Stimulated activated memory B cell treated with anti-CD40 and anti-IgM and Interleukin-4, amounts not matched to agents 10 μg/mL and 1 μg/mL and 100 μg/mL, for 72 hours (primary cell): ENCODE measurements around the gene CAVIN2.
"Not testable (repeated sequence)": the region's sequence is repeated elsewhere in the genome, so short reads cannot be mapped to it uniquely, and the experiment has no call there.

Source experiments
- ATAC-seq: fragments of 150-1000 bp; cut with Tn5 transposase; 2 replicates; pipeline ENCODE4 v1.10.0; 2021
- H3K27ac Mint-ChIP-seq: one replicate; pipeline ENCODE4 v1.8.0; 2022; ENCODE audit warnings: mild to moderate bottlenecking, mixed read lengths
- H3K27me3 Mint-ChIP-seq: one replicate; pipeline ENCODE4 v1.8.0; 2022; ENCODE audit warnings: mixed read lengths
- H3K36me3 Mint-ChIP-seq: one replicate; pipeline ENCODE4 v1.8.0; 2022; ENCODE audit warnings: mixed read lengths
- H3K4me1 Mint-ChIP-seq: one replicate; pipeline ENCODE4 v1.8.0; 2022; ENCODE audit warnings: mixed read lengths
- H3K4me3 Mint-ChIP-seq: one replicate; pipeline ENCODE4 v1.8.0; 2022; ENCODE audit warnings: mild to moderate bottlenecking, moderate library complexity, mixed read lengths
- H3K9me3 Mint-ChIP-seq: one replicate; pipeline ENCODE4 v1.8.0; 2022; ENCODE audit warnings: mixed read lengths

Gene CAVIN2

DNA sequence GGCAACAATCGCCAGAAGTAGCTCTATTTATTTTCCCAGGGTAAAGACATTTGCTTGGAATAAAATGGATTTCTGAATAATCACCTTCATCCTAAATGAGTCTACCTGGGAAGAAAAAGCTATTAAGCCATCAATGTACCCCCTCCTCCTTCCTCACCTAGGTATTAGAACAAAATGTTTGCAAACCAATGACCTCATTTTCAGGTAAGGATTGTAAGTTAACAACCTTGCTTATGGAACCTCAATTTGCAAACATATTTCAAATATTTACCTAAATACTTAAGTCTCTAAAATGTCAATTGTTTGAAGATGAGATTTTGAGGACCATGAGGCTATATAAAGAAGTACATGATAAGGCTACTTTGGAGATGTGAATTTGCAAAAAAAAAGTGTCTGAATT is 43.9 kb downstream of the CAVIN2 start:
- Mint-ChIP-seq H3K27ac (no peak overlapping the region), H3K36me3 (no peaks in the 10 kb centered on the region), H3K9me3 (no peaks in the 10 kb centered on the region), H3K4me3 (no peak overlapping the region), H3K4me1 (no peaks in the 10 kb centered on the region), H3K27me3 (peaks cover 29% of the 10 kb centered on the region)
- ATAC-seq: no peak

DNA sequence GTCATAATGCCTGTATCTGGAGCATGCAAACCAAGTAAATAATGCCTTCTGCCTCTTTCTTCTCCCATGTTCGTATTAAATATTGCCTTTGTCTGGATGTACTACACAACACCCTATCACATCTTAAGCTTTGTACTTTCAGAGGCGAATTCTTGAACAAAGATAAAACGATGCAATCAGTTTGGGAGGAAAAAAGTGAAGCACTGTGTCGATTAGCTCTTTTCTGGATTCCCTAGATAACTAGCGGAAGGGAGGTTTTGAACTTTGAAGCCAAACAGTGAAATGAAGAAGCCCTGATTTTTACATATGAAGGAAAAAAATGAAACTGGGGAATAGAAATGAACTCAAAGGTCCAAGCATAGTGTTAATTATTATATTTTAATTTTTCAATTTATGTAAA is 44.7 kb downstream of the CAVIN2 start:
- no peak for ATAC-seq
- Mint-ChIP-seq H3K27me3 (peaks cover 29% of the 10 kb centered on the region), H3K4me3 (no peak overlapping the region), H3K27ac (no peak overlapping the region), H3K4me1 (no peaks in the 10 kb centered on the region), H3K36me3 (no peaks in the 10 kb centered on the region), H3K9me3 (no peaks in the 10 kb centered on the region)

DNA sequence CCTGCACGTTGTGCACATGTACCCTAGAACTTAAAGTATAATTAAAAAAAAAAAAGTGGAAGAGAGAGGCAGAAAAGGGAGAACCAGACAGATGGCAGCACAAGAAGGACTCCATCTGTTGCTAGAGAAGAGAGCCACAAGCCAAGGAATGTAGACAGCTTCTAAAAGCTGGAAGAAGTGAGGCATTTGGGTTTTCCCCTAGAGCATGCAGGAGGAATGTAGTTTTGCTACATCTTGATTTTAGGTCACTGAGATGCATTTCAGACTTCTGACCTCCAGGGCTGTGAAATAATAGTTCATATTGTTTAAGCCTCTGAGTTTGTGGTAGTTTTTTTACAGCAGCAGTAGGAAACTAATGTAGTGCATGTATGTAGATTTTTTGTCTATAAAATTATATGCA is 46.0 kb downstream of the CAVIN2 start:
- no peaks in the 10 kb centered on the region for H3K9me3 Mint-ChIP-seq
- H3K4me1 Mint-ChIP-seq: no peaks in the 10 kb centered on the region
- H3K27ac Mint-ChIP-seq: no peak overlapping the region
- H3K4me3 Mint-ChIP-seq: no peak overlapping the region
- H3K36me3 Mint-ChIP-seq: no peaks in the 10 kb centered on the region
- peaks cover 29% of the 10 kb centered on the region for H3K27me3 Mint-ChIP-seq
- ATAC-seq: no peak

DNA sequence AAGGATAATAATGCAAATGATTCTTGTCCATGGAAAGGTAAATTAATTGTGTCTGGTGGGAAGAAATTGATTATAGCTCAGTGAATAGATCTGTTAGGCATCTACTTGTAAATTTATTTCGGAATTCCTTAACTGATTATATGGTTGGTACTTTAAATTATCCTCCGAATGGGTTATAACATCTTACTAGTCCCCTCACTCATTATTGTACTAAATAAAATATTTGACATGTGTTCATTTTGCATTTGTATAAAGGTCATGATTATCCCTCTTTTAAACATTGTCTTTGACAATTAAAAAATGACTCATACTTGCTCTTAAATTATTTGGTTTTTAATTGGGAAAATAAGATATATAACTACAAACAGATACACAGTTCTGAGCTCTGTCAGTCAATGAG is 47.4 kb downstream of the CAVIN2 start:
- no peak for ATAC-seq
- no peaks in the 10 kb centered on the region for H3K9me3 Mint-ChIP-seq
- no peaks in the 10 kb centered on the region for H3K36me3 Mint-ChIP-seq
- no peak overlapping the region for H3K4me3 Mint-ChIP-seq
- no peak overlapping the region for H3K27ac Mint-ChIP-seq
- H3K27me3 Mint-ChIP-seq: peaks cover 19% of the 10 kb centered on the region
- no peaks in the 10 kb centered on the region for H3K4me1 Mint-ChIP-seq

DNA sequence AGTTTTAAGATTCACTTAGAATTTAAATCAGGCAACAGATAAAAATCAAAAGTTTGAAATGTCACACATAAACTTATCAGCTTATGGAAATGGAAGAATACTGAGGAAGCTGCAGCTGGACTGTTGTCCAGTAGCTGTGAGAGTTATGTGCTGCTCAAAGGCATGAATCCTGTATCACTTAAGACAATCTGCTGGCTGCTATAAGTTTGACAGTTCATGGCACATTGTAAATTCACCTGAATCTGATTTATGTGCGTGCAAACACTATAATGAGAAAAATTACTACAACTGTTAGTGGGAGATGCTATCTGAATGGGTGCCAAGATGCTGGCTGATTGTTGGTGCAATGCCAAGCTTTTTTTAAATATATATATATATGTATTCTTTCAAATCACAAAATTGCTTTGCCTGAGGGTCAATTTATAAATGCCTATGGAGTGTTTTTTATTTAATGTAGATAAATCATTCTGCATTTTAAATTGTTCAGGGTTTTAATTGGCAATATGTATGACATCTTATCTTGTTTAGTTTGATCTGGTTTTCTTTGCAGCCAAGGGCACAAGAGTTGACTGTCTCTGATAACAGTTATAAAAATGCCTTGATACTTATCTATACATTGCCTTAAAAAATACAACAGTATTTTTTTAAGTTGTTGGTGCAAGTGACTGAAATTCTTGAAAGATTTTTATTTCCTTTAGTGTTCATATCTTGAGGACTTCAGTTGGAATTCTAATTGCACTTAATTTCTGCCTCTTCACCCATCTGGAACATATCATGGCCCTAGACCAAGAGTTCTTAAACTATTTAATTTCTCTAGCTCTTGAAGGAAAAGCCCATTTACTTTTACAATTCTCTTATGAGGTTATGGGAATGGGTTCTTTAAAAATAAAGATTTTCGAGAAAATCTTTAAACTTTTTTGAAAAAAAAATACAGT is 48.7 kb downstream of the CAVIN2 start:
- Mint-ChIP-seq H3K27me3 (peaks cover 12% of the 10 kb centered on the region), H3K36me3 (no peaks in the 10 kb centered on the region), H3K27ac (no peak overlapping the region), H3K4me1 (no peaks in the 10 kb centered on the region), H3K4me3 (no peak overlapping the region), H3K9me3 (no peaks in the 10 kb centered on the region)
- no peak for ATAC-seq

DNA sequence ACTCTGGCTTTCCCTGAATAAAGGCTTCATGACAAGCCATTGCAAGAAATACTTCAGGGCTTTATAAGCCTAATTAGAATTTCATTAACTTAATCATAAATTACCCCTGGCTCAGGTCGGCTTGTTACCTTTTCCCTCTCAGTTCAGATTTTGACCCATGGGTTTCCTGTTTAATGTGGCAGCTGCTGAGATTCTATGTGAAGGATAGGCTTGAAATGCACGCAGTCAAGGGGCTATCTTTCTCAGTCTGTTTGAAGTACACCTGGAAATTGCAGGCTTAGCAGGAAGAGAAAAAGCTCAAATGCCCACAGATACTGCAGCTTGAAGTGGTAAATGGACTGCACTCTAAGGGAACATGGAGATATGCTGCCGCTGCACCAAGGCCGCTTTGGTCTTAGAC is 49.4 kb downstream of the CAVIN2 start:
- ATAC-seq: no peak
- Mint-ChIP-seq H3K9me3 (no peaks in the 10 kb centered on the region), H3K27ac (no peak overlapping the region), H3K36me3 (no peaks in the 10 kb centered on the region), H3K27me3 (peaks cover 5% of the 10 kb centered on the region), H3K4me1 (no peaks in the 10 kb centered on the region), H3K4me3 (no peak overlapping the region)

DNA sequence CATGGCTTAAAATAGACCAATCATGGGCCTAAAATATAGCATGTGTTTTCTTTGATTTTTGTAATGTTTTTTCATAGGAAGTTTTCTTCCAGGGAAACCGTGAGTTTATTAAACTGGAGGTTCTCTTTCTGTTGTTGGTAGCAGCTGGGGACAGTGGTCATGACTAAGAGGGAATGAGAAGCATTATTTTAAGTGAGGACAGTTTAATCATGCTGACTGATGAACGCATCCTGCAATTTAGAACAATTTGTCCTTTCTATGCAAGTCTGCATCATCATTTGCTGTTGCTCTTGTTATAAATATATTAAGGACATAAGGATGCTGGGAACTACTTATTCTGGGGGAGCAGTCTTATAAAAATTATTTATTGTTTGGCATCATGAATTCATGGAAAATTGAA is 51.2 kb downstream of the CAVIN2 start:
- H3K9me3 Mint-ChIP-seq: no peaks in the 10 kb centered on the region
- no peak overlapping the region for H3K27ac Mint-ChIP-seq
- no peak for ATAC-seq
- H3K4me3 Mint-ChIP-seq: no peak overlapping the region
- H3K4me1 Mint-ChIP-seq: no peaks in the 10 kb centered on the region
- H3K27me3 Mint-ChIP-seq: no peaks in the 10 kb centered on the region
- no peaks in the 10 kb centered on the region for H3K36me3 Mint-ChIP-seq

DNA sequence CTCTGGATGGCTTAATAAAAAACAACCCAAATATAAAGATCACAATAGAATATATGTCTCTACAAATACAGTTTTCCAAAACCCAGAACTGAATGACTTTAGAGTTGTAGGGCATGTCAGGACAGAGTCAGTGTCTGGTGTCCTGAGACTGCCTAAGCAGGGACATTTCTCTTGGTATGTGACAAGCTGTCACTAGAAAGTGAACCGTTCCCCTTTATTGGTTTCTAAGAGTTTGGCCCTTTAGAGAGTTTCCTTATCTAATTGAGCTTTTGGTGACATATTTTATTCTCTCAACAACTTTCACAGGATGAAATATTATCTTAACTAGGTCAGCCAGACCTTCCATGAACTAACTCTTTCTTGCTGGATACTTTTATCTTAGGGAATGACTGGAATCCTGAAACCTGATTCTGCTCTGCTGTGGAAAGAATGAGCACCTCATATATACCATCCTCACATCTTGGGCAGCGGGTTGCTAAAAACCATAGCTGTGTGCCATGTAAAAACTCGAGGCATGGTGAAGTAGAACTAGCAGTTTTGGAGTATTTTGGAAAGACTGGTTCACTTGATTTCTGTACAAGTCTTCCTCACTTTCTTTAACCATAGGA is 54.8 kb downstream of the CAVIN2 start:
- H3K4me3 Mint-ChIP-seq: no peak overlapping the region
- no peak for ATAC-seq
- no peaks in the 10 kb centered on the region for H3K9me3 Mint-ChIP-seq
- no peaks in the 10 kb centered on the region for H3K4me1 Mint-ChIP-seq
- H3K27ac Mint-ChIP-seq: no peak overlapping the region
- no peaks in the 10 kb centered on the region for H3K36me3 Mint-ChIP-seq
- peaks cover 24% of the 10 kb centered on the region for H3K27me3 Mint-ChIP-seq

DNA sequence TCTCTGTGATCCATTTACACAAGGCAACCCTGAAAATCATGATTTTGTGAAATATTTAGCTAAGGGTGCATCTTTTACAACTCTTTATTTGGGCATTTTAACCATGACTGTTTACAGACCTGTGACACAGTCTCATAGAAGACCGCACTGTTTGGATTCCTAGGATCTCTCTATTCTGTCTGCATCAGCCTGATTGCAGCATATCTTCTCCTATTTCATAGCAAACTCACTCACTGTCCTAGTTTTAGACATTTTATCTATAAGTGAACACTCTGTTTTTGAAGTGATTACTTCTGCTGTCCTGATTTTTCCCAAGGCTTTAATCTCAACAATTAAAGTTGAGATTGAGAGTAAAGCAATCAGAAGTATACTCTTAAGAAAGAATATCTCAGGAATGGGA is 56.2 kb downstream of the CAVIN2 start:
- Mint-ChIP-seq H3K36me3 (no peaks in the 10 kb centered on the region), H3K27ac (no peak overlapping the region), H3K27me3 (peaks cover 27% of the 10 kb centered on the region), H3K4me3 (no peak overlapping the region), H3K4me1 (no peaks in the 10 kb centered on the region), H3K9me3 (no peaks in the 10 kb centered on the region)
- no peak for ATAC-seq

DNA sequence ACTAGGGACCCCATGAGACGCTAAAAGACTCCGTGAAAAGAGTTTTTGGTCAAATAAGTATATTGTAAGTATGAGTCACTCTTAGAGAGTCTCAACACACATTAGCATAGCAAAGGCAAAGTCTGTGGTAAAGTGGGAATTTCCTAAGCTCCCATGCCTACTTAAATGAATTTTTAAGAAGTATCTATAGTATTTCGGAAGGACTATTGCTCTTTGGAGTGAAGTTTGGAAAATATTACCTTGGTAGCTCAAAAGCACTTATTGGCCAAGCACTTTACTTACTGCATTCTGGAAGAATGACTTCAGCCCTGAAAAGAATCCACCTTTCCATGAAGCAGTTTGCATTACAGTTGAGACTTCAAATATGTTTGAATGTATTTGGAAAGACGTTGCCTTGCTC is 57.1 kb downstream of the CAVIN2 start:
- Mint-ChIP-seq H3K4me3 (no peak overlapping the region), H3K9me3 (no peaks in the 10 kb centered on the region), H3K36me3 (no peaks in the 10 kb centered on the region), H3K27me3 (peaks cover 27% of the 10 kb centered on the region), H3K27ac (no peak overlapping the region), H3K4me1 (no peaks in the 10 kb centered on the region)
- no peak for ATAC-seq

DNA sequence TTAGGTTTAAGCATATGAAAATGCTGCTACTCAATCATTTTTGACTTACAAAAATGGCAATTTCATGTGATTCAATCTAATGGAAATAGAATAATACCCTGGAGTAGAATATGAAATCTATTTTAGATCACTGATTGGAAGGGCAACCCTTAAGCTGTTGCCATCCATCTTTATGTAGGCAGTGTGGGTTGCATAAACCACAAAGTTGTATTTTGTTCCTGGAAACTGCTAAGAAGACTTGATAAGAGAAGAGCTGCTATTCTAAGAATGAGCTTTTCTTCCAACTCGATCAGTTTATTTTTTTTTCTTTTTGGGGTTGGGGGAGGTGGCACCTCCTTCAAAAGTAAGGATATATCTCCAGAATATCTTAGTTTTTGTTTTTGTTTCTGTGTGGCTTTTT is 60.2 kb downstream of the CAVIN2 start:
- no peaks in the 10 kb centered on the region for H3K4me1 Mint-ChIP-seq
- H3K27me3 Mint-ChIP-seq: peaks cover 27% of the 10 kb centered on the region
- no peak for ATAC-seq
- no peak overlapping the region for H3K27ac Mint-ChIP-seq
- H3K4me3 Mint-ChIP-seq: no peak overlapping the region
- H3K9me3 Mint-ChIP-seq: no peaks in the 10 kb centered on the region
- H3K36me3 Mint-ChIP-seq: no peaks in the 10 kb centered on the region

DNA sequence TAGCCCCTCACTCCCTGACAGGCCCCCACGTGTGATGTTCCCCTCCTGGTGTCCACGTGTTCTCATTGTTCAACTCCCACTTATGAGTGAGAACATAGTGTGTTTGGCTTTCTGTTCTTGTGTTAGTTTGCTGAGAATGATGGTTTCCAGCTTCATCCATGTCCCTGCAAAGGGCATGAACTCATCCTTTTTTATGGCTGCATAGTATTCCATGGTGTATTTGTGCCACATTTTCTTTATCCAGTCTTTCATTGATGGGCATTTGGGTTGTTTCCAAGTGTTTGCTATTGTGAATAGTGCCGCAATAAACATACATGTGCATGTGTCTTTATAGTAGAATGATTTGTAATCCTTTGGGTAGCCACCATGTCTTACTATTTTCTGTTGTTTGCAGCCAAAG is 61.2 kb downstream of the CAVIN2 start:
- H3K4me1 Mint-ChIP-seq, H3K4me3 Mint-ChIP-seq, ATAC-seq, H3K36me3 Mint-ChIP-seq, H3K9me3 Mint-ChIP-seq, H3K27ac Mint-ChIP-seq: not testable (repeated sequence)
- peaks cover 27% of the 10 kb centered on the region for H3K27me3 Mint-ChIP-seq
